AML-193 (cell line): ENCODE measurements around the gene TMEM191C.
"Not testable (repeated sequence)": the region's sequence is repeated elsewhere in the genome, so short reads cannot be mapped to it uniquely, and the experiment has no call there.

Source experiments
- DNase-seq, 2 experiments: peaks; one replicate each; lab custom pipeline; 2025; lab: John Stamatoyannopoulos, UW

TMEM191C gene

DNA sequence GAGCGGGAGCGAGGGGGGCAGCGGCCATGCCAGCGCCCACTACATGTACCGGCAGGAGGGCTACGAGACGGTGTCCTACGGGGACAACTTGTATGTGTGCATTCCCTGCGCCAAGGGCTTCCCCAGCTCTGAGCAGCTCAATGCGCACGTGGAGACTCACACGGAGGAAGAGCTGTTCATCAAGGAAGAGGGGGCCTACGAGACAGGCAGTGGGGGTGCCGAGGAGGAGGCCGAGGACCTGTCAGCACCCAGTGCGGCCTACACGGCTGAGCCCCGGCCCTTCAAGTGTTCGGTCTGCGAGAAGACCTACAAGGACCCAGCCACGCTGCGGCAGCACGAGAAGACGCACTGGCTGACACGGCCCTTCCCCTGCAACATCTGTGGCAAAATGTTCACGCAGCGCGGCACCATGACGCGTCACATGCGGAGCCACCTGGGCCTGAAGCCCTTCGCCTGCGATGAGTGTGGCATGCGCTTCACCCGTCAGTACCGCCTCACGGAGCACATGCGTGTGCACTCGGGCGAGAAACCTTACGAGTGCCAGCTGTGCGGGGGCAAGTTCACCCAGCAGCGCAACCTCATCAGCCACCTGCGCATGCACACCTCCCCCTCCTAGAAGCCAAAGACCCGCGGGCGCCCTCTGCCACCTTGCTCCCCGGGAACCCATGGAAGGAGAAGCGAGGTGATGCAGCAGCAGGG, 20.9 kb upstream of the TMEM191C start:
- DNase-seq, result no peak

DNA sequence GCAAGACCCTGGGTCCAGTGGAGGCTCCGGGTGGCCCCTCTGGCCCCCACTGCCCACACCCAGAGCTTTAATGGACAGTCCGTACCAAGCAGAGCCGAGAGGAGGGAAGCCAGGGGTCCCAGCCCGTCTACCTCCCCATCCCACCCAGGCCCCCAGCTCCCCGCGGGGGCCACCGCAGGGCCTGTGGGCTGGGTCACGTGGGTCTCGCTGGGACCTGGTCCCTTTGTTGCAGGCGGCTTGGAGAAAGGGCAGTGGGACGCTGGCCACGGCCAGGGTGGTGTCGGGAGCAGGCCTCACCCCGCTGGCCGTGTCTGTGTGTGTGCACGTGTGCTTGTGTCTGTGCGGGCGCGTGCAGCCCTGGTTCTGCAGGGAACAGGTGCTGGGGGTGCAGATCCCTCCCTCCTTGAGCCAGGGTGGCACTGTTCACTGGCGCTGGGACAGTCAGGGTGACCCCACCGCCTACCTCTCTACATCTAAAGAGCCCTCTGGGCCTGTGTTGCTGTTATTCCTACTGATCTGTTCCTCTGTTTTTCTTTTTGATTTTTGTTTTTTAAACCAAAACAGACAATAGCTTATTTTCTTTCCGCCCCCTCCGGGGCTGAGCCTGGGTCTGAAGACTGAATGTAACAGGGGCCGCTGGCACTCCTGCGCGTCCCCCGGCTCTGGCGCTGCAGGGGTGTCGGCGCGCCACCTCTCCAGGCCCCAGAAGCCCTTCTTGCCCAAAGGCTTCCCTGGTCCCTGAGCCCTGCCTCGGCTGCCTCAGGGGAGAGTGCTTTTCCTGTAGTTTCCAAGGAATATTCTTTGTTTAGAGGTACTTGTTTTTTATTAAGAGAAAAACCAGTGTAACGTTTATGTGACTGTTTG, 20.1 kb upstream of the TMEM191C start:
- no peak for DNase-seq

DNA sequence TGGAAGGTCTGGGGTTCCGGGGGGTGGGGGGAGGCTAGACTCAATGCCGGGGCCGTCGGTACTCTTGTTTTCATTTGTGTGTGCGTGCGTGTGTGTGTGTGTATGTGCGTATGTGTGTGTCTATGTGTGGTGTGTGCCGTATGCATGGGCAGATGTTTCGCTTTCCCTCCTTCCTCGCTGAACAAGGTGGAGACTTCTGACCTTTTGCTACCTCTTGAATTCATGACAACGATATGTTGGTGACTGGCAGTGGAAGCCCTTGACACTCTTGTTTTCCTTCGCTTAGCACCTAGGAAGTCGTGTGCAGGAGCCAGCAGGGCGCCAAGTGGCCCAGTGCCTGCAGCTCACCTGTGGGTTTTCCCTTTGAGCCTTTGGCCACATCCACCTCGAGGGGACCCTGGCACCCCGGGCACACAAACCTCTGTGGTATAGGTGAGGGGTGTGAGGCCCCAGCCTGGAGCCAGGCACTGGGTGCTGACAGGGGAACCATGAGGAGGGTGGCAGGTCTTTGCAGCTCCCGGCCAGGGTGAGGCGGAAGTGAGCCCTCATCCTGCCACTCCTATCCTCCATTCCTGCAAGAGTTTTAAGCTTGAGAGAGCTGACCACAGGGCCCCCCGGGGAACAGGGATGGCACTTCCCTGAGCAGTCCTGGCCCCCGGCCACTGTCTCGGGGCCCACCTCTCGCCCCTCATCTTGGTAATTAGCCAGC, 19.3 kb upstream of the TMEM191C start:
- DNase-seq, result no peak

DNA sequence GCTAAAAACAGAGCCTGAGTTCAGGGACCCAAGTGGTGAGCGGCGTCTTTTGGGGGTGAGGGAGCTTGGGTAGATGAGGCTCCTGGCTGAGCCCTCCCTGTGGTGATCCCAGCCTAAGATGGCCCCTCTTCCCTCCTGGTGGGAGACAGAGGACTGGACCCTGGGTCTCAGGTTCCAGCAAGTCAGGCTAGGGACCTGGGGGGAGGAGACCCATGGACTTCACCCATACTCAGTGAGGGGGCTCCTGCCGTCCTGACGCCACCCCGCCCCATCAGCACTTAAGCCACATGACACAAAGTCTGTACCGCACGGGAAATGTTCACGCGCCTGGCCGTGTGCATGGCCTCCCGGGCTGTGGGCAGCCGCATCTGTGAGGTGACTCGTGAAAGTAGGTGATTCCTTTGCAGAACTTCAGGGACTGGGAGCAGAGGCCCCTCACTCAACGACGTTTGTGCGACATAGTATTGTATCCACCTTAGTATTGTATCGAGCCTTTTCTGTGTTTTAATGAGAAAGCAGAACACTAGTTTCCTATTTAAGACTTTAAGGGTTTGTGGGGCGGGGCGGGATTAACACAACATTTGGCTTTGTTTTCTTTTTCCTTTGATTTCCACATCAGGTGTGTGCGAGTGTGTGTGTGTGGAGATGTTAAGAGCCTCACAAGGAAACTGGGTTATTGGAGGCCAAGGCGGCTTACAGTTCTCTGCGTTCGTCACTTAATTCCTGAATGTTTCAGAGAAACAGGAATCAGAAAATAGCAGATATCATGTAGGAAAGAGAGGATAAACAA, 18.4 kb upstream of the TMEM191C start:
- no peak for DNase-seq

DNA sequence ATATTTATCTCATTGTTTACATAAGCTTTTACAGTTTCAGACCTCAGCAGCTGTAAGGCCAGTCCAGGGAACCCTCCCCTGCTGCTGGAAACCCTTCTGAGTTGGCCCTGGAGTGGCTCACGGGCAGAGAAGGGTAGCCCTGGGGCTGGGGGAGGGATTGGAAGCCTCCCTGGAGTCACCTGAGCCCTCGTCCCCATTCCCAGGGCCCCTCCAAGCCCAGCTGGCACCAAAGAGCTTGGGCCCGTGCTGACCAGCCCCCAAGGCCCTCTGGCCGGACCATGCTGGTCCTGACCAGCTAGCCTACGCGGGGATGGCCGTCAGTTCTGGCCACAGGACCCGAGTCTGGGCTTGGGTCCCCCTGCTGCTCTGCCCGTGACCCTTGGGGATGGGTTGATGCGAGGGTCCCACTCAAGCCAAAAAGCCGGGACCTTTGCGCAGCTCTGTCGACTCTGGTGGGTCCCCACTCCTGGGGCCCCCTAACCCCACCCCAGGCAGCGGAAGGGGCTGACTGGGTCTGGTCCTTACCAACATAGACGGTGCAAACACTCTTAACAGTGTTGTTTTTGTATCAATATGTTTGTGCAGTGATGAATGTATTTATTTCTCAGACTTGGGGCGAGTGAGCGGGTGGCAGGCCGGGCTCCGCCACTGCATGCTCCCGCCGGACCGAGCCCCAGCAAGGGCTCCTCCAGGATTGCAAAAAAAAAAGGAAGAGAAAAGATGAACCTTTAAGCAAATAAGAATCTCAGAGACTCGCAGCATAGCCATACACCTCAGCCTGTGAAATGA, 17.5 kb upstream of the TMEM191C start:
- no peak for DNase-seq

DNA sequence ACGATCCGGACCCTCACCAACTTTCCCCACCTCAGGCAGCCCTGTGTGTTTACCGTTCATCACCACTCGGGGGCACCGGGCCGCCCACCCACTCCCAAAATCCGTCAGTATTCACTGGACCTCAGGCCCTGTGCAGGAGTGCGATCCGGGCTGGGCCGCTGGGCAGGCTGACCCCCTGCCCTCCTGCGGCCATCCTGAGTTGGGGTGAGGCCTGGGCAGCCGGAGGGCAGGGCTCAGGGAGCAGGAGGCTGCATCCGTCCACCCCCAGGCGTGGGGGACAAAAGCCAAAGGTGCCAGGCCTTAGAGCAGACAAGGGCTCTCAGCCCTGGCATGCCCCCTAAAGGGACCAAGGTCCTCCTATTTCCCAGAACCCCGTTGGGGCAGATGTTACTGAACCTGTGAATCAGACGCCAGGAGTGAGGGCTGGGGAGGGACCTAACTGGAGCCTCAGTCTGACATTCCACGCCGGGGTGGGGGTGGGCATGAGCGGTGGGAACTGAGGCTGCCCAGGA, 16.8 kb upstream of the TMEM191C start:
- DNase-seq, result no peak

DNA sequence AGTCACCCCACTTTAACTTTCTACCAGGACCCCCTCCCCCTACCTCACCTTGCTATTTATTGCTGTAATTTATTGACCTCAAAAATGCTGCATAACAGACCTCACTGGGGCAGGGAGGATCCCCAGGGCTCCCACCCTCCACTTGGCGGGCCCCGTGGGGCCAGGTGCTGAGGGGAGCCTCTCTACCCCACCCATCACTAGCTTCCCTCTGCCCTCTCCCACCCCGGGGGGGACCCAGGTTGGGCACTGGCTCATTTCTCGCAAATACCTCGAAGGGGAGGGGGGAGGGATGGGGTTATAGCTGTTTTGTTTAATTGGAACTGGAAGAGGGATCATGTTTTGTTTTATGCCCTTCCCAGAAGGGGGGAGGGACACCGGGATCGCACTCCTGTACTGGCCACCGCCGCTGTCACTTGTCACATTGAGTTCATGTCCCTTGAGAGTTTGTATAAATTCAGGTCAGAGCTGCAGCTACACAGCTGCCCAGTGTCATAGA, 16.3 kb upstream of the TMEM191C start:
- DNase-seq, result no peak

DNA sequence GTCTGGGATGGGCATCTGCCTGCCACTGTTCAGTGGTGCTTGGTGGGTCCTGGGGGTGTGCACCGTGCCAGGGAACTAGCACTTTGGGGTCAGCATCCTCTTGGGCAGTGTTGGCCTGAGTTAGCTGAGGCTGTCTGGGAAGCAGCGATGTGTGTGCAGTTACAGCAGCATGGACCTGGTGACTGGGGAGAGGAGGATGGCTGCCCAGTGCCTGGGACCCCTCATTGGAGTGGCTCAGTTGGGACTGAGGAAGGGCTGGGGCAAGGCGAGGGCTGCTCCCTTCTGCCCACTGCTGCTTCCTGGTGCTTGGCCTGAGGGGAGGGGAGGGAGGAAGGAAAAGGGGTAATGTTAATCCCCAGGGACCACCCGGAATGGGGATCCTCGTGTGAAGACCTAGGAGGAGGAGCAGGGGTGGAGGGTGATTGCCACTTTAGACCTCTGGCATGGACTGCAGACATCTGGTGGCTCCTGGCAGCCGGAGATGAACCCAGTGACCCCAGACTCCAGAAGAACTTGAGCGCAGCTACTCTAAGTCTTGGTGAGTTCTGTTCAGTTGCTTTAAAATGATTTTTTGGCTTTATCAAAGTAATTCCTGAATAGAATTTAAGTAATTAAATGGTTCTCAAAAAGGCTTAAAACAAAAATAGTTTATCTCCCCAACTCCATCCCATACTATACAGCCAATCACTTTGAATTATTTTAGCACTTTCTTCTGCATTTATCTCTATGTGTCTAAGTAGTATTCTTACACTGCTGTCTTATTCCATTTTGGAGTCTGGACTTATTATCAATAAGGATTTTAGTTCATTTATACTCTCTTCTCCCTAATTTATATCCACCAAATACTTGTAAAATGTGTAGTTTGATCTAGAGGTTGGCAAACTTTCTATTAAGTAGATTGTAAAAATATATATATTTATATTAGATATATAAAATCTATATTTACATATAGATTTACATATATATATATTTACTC, 15.4 kb upstream of the TMEM191C start:
- DNase-seq, result no peak

DNA sequence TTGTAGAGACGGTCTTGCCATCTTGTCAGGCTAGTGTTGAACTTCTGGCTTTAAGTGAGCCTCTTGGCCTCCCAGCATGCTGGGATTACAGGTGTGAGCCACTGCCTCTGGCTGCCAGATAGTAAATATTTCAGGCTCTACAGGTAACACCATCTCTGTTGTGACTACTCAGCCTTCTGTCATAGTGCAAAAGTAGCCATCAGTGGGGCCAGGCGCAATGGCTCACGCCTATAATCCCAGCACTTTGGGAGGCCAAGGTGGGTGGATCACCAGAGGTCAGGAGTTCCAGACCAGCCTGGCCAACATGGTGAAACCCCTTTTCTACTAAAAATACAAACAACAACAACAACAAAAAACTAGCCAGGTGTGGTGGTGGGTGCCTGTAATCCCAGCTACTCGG, 14.5 kb upstream of the TMEM191C start:
- DNase-seq, result not testable (repeated sequence)

DNA sequence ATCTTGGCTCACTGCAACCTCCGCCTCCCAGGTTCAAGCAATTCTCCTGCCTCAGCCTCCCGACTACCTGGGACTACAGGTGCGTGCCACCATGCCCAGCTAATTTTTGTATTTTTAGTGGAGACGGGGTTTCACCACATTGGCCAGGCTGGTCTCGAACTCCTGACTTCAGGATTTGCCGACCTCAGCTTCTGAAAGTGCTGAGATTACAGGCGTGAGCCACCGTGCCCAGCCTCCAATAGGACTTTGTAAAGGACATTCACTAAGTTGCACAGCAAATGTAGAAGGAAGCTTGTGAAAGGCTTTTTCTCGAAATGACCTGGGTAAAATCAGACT, 12.2 kb upstream of the TMEM191C start:
- not testable (repeated sequence) for DNase-seq

DNA sequence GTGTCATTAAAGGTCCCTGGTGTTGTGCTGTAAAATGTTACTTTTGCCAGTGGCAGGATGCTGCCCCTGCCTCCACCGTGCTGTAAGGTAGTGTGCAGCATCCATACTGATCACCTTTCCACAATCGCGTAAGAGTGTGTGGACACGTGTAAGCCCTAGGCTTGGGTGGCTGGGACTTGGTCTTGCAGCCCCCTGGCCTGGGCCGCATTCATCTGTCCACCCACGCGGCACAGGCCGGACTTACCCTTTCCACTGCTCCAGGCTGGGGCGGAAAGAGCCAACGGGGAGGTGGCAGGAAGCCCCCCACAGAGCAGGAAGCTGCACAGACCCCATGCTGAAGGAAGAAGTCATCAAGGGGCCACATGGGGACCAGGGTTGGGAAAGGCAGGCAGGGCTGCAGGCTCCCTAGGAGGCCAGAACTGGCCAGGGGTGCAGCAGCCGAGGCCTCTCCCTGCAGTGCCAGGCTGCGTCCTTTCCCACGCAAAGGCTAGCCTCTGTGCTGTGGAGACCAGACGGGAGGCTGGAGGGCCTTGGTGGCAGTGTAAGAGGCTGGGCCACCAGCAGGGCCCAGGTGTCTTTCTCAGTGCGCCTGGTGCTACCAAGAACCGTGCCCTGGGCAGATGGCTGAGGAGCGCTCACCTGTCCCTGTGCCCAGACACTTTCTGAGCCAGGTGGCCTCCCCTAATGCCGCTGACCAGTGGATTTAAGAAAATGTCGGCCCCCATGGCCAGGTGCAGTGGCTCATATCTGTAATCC, 11.7 kb upstream of the TMEM191C start:
- no peak for DNase-seq

DNA sequence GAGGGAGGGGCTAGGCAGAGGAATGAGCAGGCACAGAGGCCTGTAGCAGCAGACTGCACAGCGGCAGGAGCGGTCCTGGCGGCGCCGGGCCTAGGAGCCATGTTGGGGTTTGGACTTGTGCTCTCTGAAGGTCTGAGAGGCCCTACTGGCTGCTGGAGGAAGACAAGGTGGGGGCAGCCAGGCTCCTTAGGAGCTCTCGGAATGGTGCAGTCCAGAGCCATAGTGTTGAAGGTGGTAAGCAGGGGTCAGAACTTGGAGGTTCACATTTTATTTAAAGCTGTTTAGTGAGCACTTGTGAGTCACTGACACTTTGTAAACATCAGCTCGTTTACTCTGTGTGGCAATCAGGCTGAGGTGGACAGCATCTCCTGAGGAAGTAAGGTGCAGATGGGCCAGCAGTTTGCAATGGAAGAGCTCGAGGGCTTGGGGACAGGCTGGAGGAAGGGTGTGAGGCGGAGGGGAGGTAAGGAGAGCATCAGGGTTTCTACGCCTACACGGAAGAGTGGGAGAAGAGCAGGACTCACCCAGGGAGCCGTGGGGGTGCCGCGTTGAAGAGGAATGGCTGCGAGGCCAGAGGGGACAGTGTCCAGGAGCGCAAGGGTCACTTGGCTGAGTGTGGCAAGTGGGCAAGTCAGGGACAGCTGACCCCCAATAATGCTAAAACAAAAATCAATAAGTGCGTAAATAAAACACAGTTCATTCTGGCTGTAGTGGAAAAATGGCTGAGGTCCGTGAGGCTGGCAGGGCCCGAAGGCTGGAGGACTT, 10.0 kb upstream of the TMEM191C start:
- DNase-seq, result no peak

DNA sequence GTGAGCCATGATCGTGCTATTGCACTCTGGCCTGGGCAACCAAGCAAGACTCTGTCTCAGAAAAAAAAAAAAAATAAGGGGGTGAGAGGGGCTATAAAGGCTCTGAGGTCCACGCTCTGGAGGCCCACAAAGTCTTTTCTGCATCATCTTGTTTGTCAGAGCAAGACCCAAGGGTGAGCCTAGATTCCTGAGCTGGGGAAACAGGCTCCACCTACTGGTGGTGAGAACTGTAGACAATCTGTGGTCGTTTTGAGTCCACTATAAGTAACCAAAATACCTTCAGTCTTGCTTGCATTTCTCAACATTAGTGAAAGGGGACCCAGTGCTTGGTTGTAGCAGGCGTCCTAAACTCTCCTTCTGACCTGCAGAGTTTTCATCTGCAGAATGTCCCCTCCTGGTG, 4.5 kb upstream of the TMEM191C start:
- DNase-seq, result not testable (repeated sequence)

DNA sequence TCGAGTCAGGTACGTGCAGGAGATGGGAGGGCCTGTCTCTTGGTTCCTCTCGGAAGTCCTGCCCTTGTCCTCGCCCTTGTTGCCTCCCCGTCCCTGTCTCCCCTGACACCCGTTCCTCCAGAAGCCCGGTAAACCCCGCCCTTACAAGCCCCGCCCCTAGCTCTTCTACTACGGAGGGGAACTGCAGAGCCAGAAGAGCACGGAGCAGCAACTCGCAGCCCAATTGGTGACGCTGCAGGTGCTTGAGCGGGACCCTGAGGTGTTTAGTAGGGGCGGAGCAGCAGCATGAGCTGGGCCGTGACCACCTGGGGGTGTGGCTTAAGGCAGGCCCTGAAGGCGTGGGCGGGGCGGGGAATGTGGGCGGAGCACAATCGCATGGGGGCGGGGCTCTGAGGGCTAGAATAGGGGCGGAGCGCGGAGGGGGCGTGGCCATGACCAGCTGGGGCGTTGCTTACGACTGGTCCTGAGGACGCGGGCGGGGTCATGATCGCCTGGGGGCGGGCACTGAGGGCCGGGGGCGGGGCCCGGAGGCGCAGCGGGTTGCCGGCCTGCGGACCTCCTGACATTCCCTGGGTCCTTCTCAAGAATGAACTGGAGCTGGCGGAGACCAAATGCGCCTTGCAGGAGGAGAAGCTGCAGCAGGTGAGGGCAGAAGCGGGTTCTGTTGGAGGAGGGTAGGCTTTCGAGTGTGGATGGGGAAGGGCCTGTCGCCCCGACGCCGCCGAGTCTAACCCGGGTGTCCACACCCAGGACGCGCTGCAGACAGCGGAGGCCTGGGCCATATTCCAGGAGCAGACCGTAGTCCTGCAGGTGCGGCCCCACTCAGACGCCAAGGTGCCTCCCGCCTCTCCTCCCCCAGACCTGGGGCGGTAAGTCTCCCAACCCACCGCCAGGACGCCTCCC, 1.3 kb downstream of the TMEM191C start:
- DNase-seq, result not testable (repeated sequence)

DNA sequence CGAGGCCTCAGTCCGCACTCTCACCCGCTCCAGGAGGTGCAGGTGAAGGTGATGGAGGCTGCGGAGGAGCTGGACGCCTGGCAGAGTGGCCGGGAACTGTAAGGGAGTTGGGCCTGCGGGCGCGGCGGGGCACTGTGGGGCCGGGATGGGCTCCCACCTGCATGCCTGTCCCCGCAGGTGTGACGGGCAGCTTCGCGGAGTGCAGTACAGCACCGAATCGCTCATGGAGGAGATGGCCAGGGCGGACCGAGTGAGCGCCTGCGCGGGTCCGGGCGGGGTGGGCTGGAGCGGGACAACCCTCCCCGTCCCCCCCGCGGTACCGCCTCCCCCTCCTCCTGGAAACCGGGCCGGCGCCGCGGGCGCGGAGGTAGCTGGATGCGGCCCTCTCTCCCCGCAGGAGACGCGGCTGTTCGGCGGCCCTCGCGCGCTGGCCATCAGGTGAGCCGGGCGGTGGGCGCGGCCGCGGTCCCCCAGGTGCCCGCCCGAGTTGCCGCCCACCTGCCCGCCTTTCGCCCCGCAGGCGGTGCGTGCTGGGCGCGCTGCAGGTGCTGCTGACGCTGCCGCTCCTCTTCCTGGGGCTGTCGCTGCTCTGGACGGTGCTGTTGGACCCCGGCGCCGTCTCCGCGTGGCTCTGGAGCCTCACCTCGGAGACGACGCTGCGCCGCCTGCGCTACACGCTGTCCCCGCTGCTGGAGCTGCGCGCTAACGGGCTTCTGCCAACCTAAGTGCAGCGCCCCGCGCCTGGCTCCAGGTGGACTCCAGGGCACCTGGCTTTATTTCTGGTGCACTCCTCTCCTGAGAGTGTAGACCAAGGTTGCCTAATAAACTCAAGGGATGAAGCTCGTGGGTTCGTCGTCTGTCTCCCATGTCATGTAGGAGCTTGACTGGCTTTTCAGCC, 2.2 kb downstream of the TMEM191C start:
- DNase-seq, result not testable (repeated sequence)

DNA sequence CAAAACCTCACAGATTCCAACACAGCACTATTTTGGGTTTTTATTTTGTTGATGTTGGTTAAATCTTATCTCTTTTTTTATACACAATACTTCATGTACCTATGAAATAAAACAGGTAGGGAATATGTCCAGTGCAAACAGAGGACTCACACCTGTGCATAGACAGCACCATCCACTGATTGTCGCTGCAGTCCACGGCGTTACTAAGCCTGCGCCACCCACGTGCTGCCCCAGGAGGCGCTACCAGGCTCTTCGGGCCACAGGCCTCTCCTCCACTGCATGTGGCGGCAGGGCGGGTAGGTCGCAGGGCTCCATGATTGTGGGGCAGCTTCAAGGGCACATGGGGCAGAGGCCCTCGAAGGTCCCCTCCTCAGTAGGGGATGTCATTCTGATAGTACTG, 5.8 kb downstream of the TMEM191C start:
- DNase-seq, result not testable (repeated sequence)
